ENCODE data around the gene FSTL1.

Gene FSTL1

GRCh38 chr3:120419797-120420196 is 31.0 kb downstream of the FSTL1 start:
- no peaks in the 10 kb centered on the region for H3K36me3 ChIP-seq (ENCODE audit: control insufficient read depth in 4 of 4, insufficient read depth in 4 of 4, low read length in 3 of 4)
- peaks cover 4 to 25% (median 13%) of the 10 kb centered on the region in 4 experiments for H3K4me1 ChIP-seq (ENCODE audit: control extremely low read depth in 1 of 4, control insufficient read depth in 4 of 4, insufficient read depth in 4 of 4, low read length in 3 of 4)
- WGBS (ENCODE audit: insufficient coverage) = 98% methylated on average over 3 of the region's 3 CpGs
- no peak overlapping the region for H3K27ac ChIP-seq (ENCODE audit: insufficient read depth in 1 of 2, low read depth in 1 of 2, low read length in 2 of 2, poor library complexity in 1 of 2, severe bottlenecking in 2 of 2)
- no peak for DNase-seq
- no peaks in the 10 kb centered on the region for H3K9me3 ChIP-seq (ENCODE audit: control extremely low read depth in 1 of 5, control insufficient read depth in 4 of 5, insufficient read depth in 2 of 5, low read depth in 1 of 5, low read length in 4 of 5)
- ChIA-PET POLR2A (interaction anchor here (0.6 kb wide), 2 partner anchors 146 to 346 kb away, joined by 3 read pairs; no protein-coding TSS in a partner anchor), CTCF (interaction anchor here (0.7 to 7.2 kb wide), 13 partner anchors 10 to 528 kb away, joined by 3 to 76 read pairs (median 4); no protein-coding TSS in a partner anchor)
- no peaks in the 10 kb centered on the region for H3K27me3 ChIP-seq (replicated peaks in 2 of 5; ENCODE audit: control insufficient read depth in 4 of 5, insufficient read depth in 5 of 5, low read length in 4 of 5)
- H3K4me3 ChIP-seq (ENCODE audit: control insufficient read depth in 1 of 7, extremely low read depth in 1 of 7, insufficient read depth in 4 of 7, low read depth in 2 of 7, low read length in 6 of 7) = no peak overlapping the region

- H3K4me1 ChIP-seq (ENCODE audit: control extremely low read depth in 1 of 4, control insufficient read depth in 4 of 4, insufficient read depth in 4 of 4, low read length in 3 of 4) = peaks cover 4 to 25% (median 13%) of the 10 kb centered on the region in 4 experiments
These were observed 31.8 kb downstream of the FSTL1 start for GRCh38 chr3:120418866-120419490.

GRCh38 chr3:120418446-120418845 is 32.3 kb downstream of the FSTL1 start:
- Histone ChIP-seq H3K36me3 (ENCODE audit: control insufficient read depth in 4 of 4, insufficient read depth in 4 of 4, low read length in 3 of 4) (no peaks in the 10 kb centered on the region), H3K4me1 (ENCODE audit: control extremely low read depth in 1 of 4, control insufficient read depth in 4 of 4, insufficient read depth in 4 of 4, low read length in 3 of 4) (peaks cover 4 to 25% (median 13%) of the 10 kb centered on the region in 4 experiments), H3K27me3 (replicated peaks in 2 of 5; ENCODE audit: control insufficient read depth in 4 of 5, insufficient read depth in 5 of 5, low read length in 4 of 5) (no peaks in the 10 kb centered on the region), H3K27ac (ENCODE audit: insufficient read depth in 1 of 2, low read depth in 1 of 2, low read length in 2 of 2, poor library complexity in 1 of 2, severe bottlenecking in 2 of 2) (no peak overlapping the region), H3K9me3 (ENCODE audit: control extremely low read depth in 1 of 5, control insufficient read depth in 4 of 5, insufficient read depth in 2 of 5, low read depth in 1 of 5, low read length in 4 of 5) (no peaks in the 10 kb centered on the region), H3K4me3 (ENCODE audit: control insufficient read depth in 1 of 7, extremely low read depth in 1 of 7, insufficient read depth in 4 of 7, low read depth in 2 of 7, low read length in 6 of 7) (peak overlapping the region in 1 of 7 experiments; percentile 14)
- ChIA-PET POLR2A (interaction anchor here (0.5 to 1.7 kb wide), 2 partner anchors 140 to 1128 kb away, joined by 4 to 6 read pairs; no protein-coding TSS in a partner anchor), CTCF (interaction anchor here (0.8 to 7.2 kb wide), 31 partner anchors 9 to 588 kb away, joined by 3 to 76 read pairs (median 5); partner anchors contain the start of gene FSTL1)
- 20% methylated on average over 1 of the region's 7 CpGs for WGBS (ENCODE audit: insufficient coverage)
- DNase-seq = no peak

More at GRCh38 chr3:120418866-120419490, 31.8 kb downstream of the FSTL1 start:
- WGBS (ENCODE audit: insufficient coverage) = 8% methylated on average over 2 of the region's 6 CpGs
- no peaks in the 10 kb centered on the region for H3K9me3 ChIP-seq (ENCODE audit: control extremely low read depth in 1 of 5, control insufficient read depth in 4 of 5, insufficient read depth in 2 of 5, low read depth in 1 of 5, low read length in 4 of 5)
- no peak overlapping the region for H3K27ac ChIP-seq (ENCODE audit: insufficient read depth in 1 of 2, low read depth in 1 of 2, low read length in 2 of 2, poor library complexity in 1 of 2, severe bottlenecking in 2 of 2)
- H3K4me3 ChIP-seq (ENCODE audit: control insufficient read depth in 1 of 7, extremely low read depth in 1 of 7, insufficient read depth in 4 of 7, low read depth in 2 of 7, low read length in 6 of 7) = peak overlapping the region in 2 of 7 experiments; percentile 14 to 53
- ChIA-PET POLR2A (interaction anchor here (0.6 kb wide), 1 partner anchor 147 kb away, joined by 3 read pairs; no protein-coding TSS in a partner anchor), CTCF (interaction anchor here (0.7 to 7.2 kb wide), 18 partner anchors 9 to 527 kb away, joined by 3 to 76 read pairs (median 8); no protein-coding TSS in a partner anchor)
- no peaks in the 10 kb centered on the region for H3K36me3 ChIP-seq (ENCODE audit: control insufficient read depth in 4 of 4, insufficient read depth in 4 of 4, low read length in 3 of 4)
- no peaks in the 10 kb centered on the region for H3K27me3 ChIP-seq (replicated peaks in 2 of 5; ENCODE audit: control insufficient read depth in 4 of 5, insufficient read depth in 5 of 5, low read length in 4 of 5)
- peak; percentile 63 to 82 (median 74) for DNase-seq

- peaks cover 4 to 25% (median 13%) of the 10 kb centered on the region in 4 experiments for H3K4me1 ChIP-seq (ENCODE audit: control extremely low read depth in 1 of 4, control insufficient read depth in 4 of 4, insufficient read depth in 4 of 4, low read length in 3 of 4)
- no peaks in the 10 kb centered on the region for H3K36me3 ChIP-seq (ENCODE audit: control insufficient read depth in 4 of 4, insufficient read depth in 4 of 4, low read length in 3 of 4)
- H3K4me3 ChIP-seq (ENCODE audit: control insufficient read depth in 1 of 7, extremely low read depth in 1 of 7, insufficient read depth in 4 of 7, low read depth in 2 of 7, low read length in 6 of 7) = peak overlapping the region in 6 of 7 experiments; percentile 63 to 80 (median 69)
- peak overlapping the region; percentile 41 to 80 for H3K27ac ChIP-seq (ENCODE audit: insufficient read depth in 1 of 2, low read depth in 1 of 2, low read length in 2 of 2, poor library complexity in 1 of 2, severe bottlenecking in 2 of 2)
- H3K27me3 ChIP-seq (replicated peaks in 2 of 5; ENCODE audit: control insufficient read depth in 4 of 5, insufficient read depth in 5 of 5, low read length in 4 of 5) = no peaks in the 10 kb centered on the region
- POLR2A ChIA-PET = interaction anchor here (1.7 kb wide), 1 partner anchor 141 kb away, joined by 6 read pairs; no protein-coding TSS in a partner anchor
- no peaks in the 10 kb centered on the region for H3K9me3 ChIP-seq (ENCODE audit: control extremely low read depth in 1 of 5, control insufficient read depth in 4 of 5, insufficient read depth in 2 of 5, low read depth in 1 of 5, low read length in 4 of 5)
- CTCF ChIA-PET = interaction anchor here (0.8 to 7.2 kb wide), 37 partner anchors 8 to 586 kb away, joined by 3 to 76 read pairs (median 5); partner anchors contain the start of genes FSTL1 and LRRC58
- DNase-seq = peak; percentile 93 to 97 (median 96)
- 0% methylated on average over 8 of the region's 9 CpGs for WGBS (ENCODE audit: insufficient coverage)
These were observed 33.4 kb downstream of the FSTL1 start for GRCh38 chr3:120417272-120417911.

GRCh38 chr3:120416868-120417267 is 33.9 kb downstream of the FSTL1 start:
- H3K9me3 ChIP-seq (ENCODE audit: control extremely low read depth in 1 of 5, control insufficient read depth in 4 of 5, insufficient read depth in 2 of 5, low read depth in 1 of 5, low read length in 4 of 5) = no peaks in the 10 kb centered on the region
- peaks cover 0 to 1% (median 0%) of the 10 kb centered on the region in 4 experiments for H3K36me3 ChIP-seq (ENCODE audit: control insufficient read depth in 4 of 4, insufficient read depth in 4 of 4, low read length in 3 of 4)
- H3K27ac ChIP-seq (ENCODE audit: insufficient read depth in 1 of 2, low read depth in 1 of 2, low read length in 2 of 2, poor library complexity in 1 of 2, severe bottlenecking in 2 of 2) = peak overlapping the region in 1 of 2 experiments; percentile 80
- no peak for DNase-seq
- no CpG with 5 or more reads among the region's 2 CpGs for WGBS (ENCODE audit: insufficient coverage)
- H3K4me1 ChIP-seq (ENCODE audit: control extremely low read depth in 1 of 4, control insufficient read depth in 4 of 4, insufficient read depth in 4 of 4, low read length in 3 of 4) = peaks cover 4 to 25% (median 13%) of the 10 kb centered on the region in 4 experiments
- no peaks in the 10 kb centered on the region for H3K27me3 ChIP-seq (replicated peaks in 2 of 5; ENCODE audit: control insufficient read depth in 4 of 5, insufficient read depth in 5 of 5, low read length in 4 of 5)
- peak overlapping the region in 4 of 7 experiments; percentile 63 to 80 (median 68) for H3K4me3 ChIP-seq (ENCODE audit: control insufficient read depth in 1 of 7, extremely low read depth in 1 of 7, insufficient read depth in 4 of 7, low read depth in 2 of 7, low read length in 6 of 7)
- ChIA-PET POLR2A (interaction anchor here (1.7 kb wide), 1 partner anchor 142 kb away, joined by 6 read pairs; no protein-coding TSS in a partner anchor), CTCF (interaction anchor here (0.6 to 7.2 kb wide), 27 partner anchors 9 to 525 kb away, joined by 3 to 76 read pairs (median 5); partner anchors contain the start of gene LRRC58)

GRCh38 chr3:120415756-120416155 is 35.0 kb downstream of the FSTL1 start:
- no peaks in the 10 kb centered on the region for H3K27me3 ChIP-seq (replicated peaks in 2 of 5; ENCODE audit: control insufficient read depth in 4 of 5, insufficient read depth in 5 of 5, low read length in 4 of 5)
- DNase-seq = no peak
- ChIA-PET POLR2A (no interaction called here), CTCF (interaction anchor here (0.9 to 4.0 kb wide), 7 partner anchors 13 to 176 kb away, joined by 4 to 54 read pairs (median 6); partner anchors contain the start of gene LRRC58)
- no peak overlapping the region for H3K4me3 ChIP-seq (ENCODE audit: control insufficient read depth in 1 of 7, extremely low read depth in 1 of 7, insufficient read depth in 4 of 7, low read depth in 2 of 7, low read length in 6 of 7)
- no peak overlapping the region for H3K27ac ChIP-seq (ENCODE audit: insufficient read depth in 1 of 2, low read depth in 1 of 2, low read length in 2 of 2, poor library complexity in 1 of 2, severe bottlenecking in 2 of 2)
- no peaks in the 10 kb centered on the region for H3K9me3 ChIP-seq (ENCODE audit: control extremely low read depth in 1 of 5, control insufficient read depth in 4 of 5, insufficient read depth in 2 of 5, low read depth in 1 of 5, low read length in 4 of 5)
- WGBS (ENCODE audit: insufficient coverage) = 94% methylated on average over 4 of the region's 6 CpGs
- H3K36me3 ChIP-seq (ENCODE audit: control insufficient read depth in 4 of 4, insufficient read depth in 4 of 4, low read length in 3 of 4) = peaks cover 0 to 10% (median under 1%) of the 10 kb centered on the region in 4 experiments
- H3K4me1 ChIP-seq (ENCODE audit: control extremely low read depth in 1 of 4, control insufficient read depth in 4 of 4, insufficient read depth in 4 of 4, low read length in 3 of 4) = peaks cover 4 to 20% (median 13%) of the 10 kb centered on the region in 4 experiments

Measured in common myeloid progenitor, CD34-positive (primary cell).